ENCODE data around the gene LRRC49.
"Not testable (repeated sequence)": the region's sequence is repeated elsewhere in the genome, so short reads cannot be mapped to it uniquely, and the experiment has no call there.

The LRRC49 gene

DNA sequence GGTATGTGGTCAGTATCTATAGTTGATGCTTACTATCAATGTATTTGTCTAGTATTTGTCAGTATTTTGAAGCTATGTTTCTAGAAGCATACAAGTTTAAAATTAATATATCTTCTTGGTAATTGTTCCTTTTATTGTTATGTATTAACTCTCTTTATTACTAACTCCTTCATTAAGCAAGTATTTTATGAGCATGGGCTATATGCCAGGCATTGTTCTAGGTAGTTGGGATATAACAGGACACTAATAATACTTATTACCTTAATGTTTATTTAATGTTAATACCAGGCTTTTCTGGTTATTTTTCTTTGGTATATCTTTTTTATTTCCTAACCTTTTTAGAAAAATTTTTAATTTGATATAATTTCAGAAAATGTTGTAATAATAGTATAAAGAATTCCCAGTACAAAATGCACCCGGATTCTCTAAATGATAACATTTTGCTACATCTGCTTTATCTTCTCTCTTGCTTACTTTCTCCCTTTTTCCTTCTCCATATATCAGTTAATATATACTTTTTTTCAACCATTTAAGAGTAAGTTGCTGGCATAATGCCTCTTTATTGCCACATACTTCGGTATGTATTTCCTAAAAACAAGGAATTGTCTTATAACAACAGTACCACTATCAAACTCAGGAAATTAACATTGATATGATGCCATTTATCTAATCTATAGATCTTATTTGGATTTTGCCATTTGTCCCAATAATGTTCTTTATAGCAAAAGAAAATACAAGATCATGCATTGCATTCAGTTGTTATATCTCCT is 30.9 kb downstream of the LRRC49 start:
- no peak for DNase-seq

- not testable (repeated sequence) for DNase-seq
Measured at GRCh38 chr15:70926914-70927313, 34.3 kb downstream of the LRRC49 start.

GRCh38 chr15:70931821-70932220 is 39.2 kb downstream of the LRRC49 start:
- no peak for DNase-seq

GRCh38 chr15:70932397-70932796 is 39.8 kb downstream of the LRRC49 start:
- DNase-seq, result no peak

DNA sequence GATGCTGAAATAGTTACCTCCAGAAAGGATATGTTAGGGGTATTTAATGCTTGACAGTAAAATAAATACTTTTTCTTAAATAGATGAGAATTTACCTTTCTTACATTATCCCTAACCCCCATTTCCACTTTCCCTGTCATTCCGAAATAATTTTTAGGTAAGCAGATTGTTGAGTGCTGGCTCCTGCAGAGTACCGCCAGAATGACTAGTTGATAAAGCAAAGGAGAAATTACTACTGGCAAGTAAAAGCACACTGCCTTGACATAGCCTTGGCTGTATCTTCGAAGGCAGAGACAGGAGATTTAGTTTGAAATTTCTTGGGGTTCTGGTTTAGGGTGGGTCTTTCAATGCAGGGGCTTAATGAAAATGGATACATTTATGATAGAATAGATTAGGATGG is 40.8 kb downstream of the LRRC49 start:
- no peak for DNase-seq

DNA sequence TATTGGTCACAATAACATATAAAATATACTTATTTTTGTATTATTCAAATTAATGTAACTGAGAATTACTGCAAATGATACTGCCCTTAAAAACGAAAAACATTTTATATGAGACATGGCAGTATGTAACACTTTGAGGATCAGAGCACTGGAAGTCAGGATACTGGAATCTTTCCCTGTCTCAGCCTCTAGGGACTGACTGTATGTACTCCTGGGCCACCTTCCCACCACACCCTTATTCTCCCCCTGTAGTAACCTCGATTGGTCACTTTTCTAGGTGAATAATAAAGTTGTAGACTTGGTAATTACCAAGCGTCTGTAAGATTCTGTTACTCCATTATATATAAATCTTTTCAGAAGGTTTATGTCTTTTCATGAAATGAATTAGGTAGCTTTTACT is 43.0 kb downstream of the LRRC49 start:
- DNase-seq, result no peak

DNA sequence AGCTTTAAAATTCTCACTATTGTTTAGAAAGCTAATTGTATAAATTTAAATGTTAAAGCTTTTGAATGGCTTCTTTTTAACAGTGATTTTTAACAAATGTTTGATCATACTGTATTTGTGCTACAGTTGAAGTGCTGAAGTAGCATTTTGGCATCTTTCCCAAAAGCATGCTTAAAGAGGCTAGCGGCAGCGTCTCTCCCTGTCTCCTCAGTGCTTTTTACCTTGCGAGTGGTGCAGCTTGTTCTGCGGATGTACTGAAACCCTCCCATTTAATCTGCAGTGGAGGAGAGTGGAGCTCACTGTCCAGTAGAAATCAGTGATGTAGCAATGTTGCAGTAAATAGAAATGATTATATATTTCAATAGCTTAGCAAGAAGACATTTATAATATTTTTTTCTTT is 43.7 kb downstream of the LRRC49 start:
- DNase-seq, result no peak

GRCh38 chr15:70943285-70943684 is 50.7 kb downstream of the LRRC49 start:
- DNase-seq, result not testable (repeated sequence)

GRCh38 chr15:70947351-70948335 is 55.0 kb downstream of the LRRC49 start:
- no peak for DNase-seq

DNA sequence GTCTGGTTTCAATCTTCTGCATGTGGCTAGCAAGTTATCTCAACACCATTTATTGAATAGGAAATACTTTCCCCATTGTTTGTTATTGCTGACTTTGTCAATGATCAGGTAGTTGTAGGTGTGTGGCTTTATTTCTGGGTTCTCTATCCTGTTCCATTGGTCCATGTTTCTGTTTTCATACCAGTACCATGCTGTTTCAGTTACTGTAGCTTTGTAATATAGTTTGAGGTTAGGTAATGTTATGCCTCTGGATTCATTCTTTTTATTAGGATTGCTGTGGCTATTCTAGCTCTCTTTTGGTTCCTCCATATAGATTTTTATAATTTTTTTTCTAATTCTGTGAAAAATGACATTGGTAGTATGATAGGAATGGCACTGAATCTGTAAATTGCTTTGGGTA is 58.3 kb downstream of the LRRC49 start:
- no peak for DNase-seq

DNA sequence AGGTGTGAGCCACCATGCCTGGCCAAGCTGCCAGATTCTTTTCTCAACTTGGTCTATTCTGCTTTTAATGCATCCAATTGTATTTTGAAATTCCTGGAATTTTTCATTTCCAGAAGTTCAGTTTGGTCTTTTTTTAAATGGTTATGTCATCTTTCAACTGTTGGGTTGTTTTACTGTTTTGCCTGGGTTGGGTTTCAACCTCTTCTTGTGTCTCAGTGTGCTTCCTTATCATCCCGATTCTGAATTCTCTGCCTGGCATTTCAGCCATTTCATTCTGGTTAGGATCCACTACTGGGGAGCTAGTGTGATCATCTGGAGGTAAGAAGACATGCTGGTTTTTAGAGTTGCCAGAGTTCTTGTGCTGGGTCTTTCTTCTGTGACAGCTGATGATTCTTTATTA is 61.5 kb downstream of the LRRC49 start:
- no peak for DNase-seq

DNA sequence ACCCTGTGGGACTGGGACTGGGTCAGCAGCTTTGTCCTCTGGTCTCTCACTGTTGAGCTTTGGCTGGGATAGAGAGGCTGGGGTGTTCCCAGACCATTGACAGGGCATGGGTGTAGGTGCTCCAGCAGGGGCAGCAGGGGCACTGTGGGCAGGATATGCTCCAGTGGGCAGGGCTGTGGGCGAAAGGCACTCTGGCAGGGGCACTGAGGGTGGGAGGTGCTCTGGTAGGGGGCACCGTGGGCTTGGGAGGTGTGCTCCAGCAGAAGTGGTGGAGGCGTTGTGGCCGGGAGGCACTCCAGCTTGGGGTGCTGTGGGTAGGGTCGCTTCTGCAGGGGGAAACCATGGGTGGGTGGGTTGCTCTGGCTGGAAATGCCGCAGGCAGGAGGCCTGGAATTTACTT is 62.1 kb downstream of the LRRC49 start:
- DNase-seq, result no peak

GRCh38 chr15:70955151-70955550 is 62.5 kb downstream of the LRRC49 start:
- DNase-seq, result no peak

GRCh38 chr15:70956201-70956995 is 63.8 kb downstream of the LRRC49 start:
- no peak for DNase-seq

GRCh38 chr15:70962084-70962483 is 69.5 kb downstream of the LRRC49 start:
- DNase-seq, result no peak

- no peak for DNase-seq
Measured at GRCh38 chr15:70963199-70963598, 70.6 kb downstream of the LRRC49 start.

DNA sequence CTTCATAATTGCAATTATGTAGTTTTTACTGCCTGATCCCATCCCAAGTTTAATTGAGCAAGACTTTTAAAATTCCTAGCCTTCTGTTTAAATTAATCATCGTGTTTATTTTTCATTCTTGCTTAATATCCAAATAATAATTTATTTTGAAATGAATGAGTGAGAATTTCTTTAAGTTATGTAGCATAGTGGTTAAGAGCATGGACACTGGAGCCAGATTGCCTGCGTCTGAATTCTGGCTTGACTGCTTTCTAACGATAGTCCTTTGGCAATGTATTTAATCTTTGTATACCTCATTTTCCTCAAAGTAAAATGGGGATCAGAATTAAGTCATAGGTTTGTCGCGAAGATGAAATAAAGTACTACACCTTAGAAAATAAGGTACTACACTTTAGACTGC is 71.4 kb downstream of the LRRC49 start:
- no peak for DNase-seq

- no peak for DNase-seq
Measured at GRCh38 chr15:70964686-70965085, 72.1 kb downstream of the LRRC49 start.

GRCh38 chr15:70967646-70968045 is 75.0 kb downstream of the LRRC49 start:
- no peak for DNase-seq

GRCh38 chr15:70974004-70974832 is 81.6 kb downstream of the LRRC49 start:
- DNase-seq, result no peak

- DNase-seq, result no peak
Measured at GRCh38 chr15:70976851-70977250, 84.2 kb downstream of the LRRC49 start.

- DNase-seq, result no peak
Measured at GRCh38 chr15:70995383-70995970, 102.9 kb downstream of the LRRC49 start.

Measured in T-helper 1 cell (primary cell).